ELR (cell line): ENCODE measurements around the gene CXADR.
A peak's percentile ranks its signal among the peaks of the same experiment; 100 is the strongest.

ENCODE experiments used
- DNase-seq: peaks from one replicate; pipeline ENCODE4 v3.0.0-alpha.2; 2015; ENCODE audit warnings: low read depth

CXADR gene

DNA sequence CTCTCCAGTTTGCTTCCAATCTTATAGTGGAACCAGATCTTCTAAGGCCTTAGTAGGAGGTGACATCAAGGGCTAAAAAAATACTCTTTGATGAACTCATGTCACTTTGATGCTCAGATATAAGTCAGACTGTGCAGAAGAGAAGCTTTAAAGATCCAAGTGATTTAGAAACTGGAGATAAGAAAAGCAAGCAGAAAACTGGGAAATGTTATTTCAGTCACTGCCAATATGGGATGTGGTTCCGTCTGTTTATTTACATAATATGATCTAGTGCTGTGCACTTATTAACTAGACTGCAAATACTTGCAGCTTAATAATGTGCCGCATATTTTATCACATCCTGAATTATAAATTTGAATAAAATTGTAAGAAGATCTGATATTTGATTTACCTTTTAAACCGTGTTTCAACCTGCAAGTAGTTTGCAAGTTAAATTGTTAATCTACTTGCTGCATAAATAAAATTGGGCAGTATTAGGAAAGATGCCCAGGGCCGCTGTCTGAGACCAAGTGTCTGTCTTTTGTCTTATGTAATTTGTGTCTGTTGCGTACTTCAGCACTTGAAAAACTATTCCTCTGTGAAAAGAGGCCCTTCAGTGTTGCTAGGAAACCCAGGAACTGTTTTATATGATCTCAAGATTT lies 29.6 kb downstream of the CXADR start:
- DNase-seq, result no peak

DNA sequence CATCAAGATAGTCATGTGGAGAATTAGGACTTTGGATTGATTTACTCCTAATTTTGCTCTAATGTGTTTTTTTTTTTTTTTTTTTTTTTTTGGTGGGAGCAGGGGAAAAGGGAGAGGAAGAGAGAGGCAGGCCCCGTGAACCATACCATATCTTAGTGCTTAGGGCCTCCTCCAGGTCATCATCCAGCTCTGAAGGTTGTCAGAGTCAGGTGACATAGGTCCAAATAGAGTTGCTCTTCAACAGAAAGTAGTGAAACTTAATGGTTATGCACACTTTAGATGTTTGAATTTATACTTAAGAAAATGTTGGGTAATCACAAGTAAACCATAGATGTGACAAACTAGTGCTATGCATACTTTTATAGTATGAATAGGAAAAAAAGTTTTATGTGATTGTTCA lies 32.2 kb downstream of the CXADR start:
- no peak for DNase-seq

DNA sequence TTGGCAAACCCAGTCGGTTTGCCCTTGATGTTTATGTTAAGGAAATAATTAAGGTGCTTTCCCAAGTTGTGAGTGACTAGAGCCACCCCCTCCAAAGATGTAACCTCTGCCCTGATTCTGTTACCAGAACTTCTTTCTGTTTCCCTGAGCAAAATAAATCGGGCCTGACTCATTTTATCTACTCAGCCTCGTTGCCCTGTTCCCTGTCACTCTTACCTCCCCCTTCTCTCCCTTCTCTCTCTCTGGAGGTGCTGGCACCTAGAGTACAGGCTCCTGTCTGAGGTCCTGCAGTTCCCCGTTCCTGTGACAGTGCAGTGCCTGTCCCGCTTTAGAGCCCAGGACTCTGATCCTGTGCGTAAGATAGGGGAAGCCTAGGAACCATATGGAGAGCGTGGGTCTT lies 35.4 kb downstream of the CXADR start:
- DNase-seq, result peak; percentile 40

DNA sequence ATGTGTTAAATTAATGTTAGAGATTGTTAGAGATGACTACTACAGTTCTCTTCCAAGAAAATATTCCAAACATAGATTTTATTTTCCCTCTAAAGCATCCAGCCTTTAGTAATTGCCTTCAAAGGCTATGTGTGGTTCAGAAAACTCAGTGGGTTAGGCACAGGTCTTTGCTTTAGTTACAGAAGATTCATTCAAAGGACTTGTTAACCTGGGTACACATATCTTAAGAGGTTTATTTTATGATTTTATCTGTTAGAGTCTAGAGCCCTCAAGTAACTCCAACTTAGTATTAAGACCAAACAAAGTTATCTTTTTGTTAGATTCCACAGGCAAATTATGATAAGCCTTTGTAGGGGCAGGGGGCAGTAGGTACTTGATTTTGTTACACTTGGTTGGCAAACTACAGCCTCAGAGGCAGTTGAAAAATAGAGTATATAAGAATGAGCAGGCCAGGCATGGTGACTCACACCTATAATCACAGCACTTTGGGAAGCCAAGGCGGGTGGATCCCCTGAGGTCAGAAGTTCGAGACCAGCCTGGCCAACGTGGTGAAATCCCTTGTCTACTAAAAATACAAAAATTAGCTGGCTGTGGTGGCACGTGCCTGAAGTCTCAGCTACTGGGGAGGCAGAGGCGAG lies 37.9 kb downstream of the CXADR start:
- peak; percentile 16 for DNase-seq

DNA sequence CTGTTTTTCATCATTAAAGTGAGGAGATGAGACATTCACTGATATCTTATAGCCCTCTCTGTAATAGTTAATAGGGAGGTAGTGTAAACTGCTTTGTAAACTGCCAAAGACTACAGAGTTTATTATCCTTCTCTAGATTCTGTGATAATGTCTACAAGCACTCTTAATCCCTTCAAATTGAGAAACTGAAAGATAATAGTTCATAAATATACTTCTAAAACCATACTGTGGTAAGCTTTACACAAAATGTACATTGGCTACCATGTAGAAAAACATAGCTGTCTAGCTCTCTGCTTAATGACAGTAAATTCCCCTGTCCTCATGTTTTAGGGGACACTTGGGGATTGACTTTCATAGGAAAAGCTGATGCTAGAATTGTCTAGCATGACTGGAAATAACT lies 39.6 kb downstream of the CXADR start:
- no peak for DNase-seq

DNA sequence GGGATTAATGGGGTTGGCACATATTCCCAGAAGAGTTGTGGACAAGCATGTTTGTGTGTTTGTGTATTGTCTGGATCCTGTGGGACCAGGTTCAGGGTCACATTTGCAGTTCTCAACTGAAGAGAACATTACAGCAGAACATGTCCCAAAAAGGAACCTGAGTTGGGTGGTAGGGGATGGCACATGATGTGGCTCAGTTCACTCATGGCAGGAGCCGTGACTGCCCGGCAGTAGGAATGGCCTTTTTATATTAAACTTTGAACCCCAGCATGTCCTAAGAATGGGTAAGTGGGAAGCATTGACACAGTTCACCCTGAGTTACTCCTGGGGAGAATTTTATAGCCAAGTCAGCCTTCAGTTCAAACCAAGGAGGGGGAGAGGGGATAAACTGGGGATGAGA lies 41.3 kb downstream of the CXADR start:
- no peak for DNase-seq

DNA sequence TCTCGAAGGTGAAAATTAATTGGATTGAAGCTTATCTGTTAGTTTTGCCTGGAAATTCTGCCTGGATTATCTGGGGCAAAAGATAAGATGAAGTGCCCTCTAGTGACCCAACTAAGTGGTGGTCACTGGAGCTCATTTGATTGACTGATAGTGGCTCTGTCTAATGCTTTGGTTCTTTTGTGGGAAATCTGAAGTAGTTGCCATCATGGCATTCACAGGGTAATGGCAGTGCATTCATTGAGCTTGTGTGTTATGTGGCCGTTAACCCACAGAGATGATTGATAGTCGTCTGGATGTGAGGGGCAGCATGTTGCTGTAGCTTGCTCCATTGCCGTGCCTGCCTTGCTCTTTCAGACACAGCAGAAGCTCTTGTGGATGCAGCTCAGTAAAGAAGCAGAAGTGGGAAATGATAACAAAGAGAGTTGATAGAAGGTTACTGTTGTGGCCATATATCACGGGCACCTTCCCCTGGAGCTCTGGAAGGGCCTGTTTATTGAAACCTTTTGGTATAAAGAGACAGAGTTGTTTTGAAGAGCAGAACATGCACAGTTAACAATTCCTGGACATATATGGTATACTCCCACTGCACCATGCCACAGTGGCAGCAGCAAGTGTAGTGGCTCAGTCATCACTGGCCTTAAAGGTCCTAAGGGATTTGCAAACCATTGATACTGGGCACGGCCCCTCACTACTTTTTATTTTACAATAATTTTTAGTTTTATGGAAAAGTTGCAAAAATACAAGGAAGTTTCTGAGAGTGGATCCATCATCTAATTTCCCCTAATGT lies 42.0 kb downstream of the CXADR start:
- peak; percentile 31 for DNase-seq

DNA sequence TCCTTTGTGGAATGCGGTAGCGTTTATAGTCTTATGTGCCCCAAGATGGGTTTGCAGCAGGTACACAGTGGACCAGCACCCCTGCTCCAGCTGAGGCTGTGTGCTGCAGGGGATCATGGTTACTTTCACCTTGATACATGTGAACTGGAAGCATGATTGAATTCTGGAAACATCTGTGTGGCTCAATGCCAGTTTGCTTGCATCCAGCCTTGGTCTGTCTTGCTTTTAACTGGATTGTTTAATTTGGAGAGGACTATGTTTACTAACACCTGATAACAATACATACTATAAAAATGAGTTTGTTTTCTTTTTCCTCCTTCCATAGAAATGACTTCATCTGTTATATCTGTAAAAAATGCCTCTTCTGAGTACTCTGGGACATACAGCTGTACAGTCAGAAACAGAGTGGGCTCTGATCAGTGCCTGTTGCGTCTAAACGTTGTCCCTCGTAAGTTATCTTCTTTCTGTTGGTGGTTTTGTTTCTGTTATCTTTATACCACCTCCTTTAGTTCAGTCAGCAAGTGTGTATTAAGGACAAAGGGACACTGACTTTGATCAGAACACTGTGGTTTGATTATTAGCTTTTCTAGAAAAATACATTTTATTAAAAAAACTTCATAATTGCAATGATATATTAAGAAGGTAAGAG lies 47.7 kb downstream of the CXADR start:
- no peak for DNase-seq

DNA sequence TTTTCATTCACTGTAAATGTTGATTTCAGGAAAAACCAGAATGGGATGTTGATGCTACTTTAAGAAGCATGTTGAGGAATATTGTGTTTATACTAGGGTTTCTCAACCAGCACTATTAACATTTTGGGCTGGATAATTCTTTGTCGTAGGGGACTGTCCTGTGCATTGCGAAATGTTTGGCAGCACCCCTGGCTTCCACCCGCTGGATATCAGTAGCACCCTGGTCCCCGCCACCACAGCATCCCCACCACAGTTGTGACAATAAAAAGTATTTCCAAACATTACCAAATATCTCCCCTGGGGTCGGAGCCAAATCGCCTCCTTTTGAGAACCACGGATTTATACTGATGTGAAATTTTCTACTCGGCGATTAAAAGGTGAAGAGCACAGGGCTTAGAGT lies 57.9 kb downstream of the CXADR start:
- DNase-seq, result no peak

DNA sequence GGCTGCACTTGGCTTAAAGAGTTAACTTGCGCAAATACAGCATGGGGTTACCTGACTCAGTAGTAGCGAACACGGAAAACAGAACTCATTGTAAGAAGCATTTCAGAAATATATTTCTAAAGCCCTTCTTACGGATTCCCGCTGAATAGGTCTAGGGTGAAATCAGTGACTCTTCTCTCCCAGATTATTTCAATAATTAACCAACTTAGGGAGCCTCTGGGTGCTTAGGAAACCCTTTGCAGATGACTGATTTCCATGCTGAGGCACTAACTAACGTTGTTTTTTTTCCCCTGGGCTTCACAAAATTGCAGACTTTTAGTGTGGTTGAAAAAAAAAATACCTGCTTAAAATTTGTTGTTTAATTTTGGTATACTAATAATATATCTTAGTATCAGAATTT lies 59.6 kb downstream of the CXADR start:
- DNase-seq, result no peak

DNA sequence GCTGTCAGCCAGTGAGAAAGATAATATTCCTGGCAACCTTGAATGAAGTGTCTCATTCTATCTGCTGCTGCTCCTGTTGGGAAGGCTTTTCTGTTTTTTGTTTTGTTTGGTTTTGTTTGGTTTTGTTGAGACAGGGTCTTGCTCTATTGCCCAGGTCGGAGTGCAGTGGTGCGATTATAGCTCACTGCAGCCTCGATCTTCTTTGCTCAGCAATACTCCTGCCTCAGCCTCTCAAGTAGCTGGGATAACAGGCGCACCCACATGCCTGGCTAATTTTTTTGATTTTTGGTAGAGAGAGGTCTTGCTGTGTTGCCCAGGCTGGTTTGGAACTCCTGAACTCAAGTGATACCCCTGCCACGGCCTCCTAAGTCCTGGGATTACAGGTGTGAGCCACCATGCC lies 62.2 kb downstream of the CXADR start:
- no peak for DNase-seq

DNA sequence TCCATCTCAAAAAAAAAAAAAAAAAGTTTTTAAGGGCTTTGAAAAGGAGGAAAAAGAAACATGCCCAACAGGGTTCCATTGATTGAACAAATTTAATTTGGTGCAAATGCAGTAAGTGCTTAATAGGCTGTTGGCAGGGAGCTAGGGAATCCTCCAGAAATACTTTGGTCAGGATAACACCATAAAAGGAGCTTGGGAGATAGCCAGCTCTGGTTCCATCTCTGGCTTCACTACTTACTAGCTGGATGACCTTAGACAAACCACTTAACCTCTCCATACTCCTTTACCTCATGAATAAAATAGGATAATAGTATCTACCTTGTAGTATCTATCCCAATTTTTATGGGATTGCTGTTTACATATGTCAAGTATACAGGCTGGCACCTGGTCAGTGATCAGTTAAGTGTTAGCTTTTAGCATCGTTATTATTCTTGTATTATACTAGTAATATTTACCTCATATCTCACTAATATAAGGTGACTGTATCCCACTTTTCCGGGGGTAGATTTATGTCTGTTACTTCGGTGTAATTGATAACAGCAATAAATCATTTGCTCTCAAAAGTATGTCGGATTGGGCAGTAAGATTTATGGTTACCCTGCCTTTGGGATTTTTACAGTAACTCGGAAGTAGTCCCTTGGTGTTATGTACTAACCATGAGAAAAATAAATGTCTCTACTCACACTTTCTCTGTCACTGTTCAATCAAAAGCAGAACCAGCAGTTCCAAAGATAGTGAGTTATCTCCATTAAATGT lies 63.4 kb downstream of the CXADR start:
- no peak for DNase-seq

DNA sequence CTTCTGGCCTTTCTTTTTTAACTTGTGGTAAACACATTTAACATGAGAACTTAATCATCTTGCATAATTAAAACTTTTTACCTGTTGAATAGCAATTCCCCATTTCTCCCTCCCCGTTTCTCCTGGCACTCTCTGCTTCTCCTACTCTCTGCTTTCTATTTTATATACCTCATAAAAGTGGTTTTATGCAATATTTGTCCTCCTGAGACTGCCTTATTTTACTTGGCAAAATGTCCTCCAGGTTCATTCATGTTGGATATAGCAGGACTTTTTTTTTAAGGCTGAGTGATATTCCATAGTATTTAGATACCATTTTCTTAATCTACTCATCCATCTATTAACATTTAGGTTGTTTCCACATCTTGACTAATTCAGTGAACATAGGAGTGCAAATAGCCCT lies 64.9 kb downstream of the CXADR start:
- no peak for DNase-seq

DNA sequence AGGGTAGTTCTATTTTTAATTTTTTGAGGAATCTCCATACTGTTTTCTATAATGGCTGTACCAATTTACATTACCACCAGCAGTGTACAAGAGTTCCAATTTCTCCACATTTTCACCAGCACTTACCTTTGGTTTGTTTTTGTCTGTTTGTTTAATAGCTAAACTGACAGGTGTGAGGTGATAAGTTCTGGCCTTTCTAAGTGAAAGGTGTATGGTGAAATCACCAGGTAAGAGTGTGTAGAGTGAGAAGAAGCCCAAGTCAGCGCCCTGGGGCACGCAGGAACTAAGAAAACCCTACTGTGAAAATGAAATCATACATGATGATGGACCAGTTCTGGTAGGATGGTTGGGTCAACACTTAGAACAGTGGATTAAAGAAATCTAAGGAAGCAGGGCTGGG lies 65.3 kb downstream of the CXADR start:
- DNase-seq, result no peak

DNA sequence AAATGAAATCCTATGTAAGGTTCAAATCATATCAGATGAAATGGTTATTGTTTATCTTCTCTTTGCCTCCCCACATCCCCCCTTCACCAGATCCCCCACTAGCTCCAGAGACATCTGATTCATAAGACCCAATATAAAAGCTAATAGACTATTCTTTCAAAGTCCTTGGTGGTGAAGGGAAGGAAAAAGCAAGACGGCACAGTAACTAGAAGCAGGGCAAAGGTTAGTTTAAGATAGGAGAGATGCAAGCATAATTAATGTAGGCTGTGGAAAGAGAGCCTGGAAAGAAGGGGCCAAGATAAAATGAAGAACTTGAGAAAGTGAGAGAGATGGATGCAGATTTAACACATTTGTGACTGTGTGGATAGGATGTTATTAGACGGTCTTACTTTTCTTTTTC lies 66.0 kb downstream of the CXADR start:
- DNase-seq, result no peak

DNA sequence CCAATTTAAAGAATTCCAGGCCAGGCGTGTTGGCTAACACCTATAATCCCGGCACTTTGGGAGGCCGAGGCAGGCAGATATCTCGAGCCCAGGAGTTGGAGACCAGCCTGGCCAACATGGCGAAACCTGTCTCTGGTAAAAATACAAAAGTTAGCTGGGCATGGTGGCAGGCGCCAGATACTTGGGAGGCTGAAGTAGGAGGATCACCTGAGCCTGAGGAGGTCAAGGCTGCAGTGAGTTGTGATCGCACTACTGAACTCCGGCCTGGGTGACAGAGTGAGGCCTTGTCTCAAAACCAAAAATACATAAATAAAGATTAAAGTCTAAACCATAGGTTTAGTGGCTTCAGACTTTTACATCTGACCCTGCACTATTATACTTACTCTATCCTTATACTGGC lies 67.5 kb downstream of the CXADR start:
- no peak for DNase-seq

DNA sequence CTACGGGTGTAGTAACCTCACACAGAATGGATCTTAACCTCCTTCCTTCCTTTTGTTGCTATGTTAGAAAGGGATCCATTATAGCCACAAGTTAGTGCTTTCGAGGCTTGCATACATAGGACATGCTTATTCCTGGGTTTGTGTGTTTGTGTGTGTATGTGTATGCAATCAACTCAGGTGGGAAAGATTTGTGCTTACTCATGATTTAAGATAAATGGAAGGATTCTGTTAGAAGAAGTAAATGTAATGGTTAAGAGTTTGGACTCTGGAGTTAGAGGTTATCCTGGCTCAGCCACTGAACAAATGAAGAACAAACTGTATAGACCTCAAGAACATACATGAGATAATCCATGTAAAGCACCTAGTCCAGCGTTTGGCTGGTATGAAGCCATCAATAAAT lies 71.1 kb downstream of the CXADR start:
- no peak for DNase-seq

DNA sequence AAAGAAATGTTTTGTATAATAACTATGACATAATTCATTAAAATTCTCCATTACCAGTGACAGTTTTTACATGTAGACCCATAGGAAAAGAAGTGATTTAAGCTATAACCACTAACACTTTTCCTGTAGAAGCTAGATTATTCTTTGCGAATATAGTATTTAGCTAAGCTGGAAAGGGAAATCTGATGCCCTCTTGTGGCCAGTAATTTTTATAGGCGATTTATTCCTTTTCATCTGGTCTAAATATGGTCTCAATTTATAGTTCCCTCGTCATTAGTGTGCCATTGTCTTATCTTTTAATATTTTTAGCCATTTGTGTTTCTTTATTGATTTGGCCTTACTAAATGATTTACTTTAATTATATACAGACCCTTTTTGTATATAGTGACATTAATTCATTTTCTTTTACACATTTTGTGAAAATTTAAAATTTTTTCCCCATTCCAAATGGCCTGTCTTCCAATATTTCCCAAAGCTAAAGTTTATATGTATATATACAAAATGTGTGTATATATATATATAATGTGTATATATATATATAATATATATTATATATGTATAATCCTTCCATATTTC lies 73.1 kb downstream of the CXADR start:
- DNase-seq, result peak; percentile 68

DNA sequence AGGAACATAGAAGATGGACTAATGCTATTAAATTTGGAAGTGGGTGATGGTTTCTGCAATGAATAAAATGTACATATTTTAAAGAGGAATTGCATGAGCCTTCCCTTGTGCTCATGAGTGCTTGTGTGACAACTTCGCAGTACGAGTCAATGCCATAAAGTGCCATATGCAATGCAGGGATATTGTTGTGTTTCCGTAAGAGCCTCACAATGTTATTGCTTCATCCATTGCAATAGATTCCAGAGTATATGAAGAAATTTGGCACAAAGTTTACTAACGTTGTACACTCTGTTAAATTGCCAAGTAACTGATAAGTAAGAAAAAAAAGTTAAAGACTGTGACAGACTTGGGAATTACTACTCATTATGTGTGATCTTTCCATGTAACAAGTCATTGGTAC lies 77.6 kb downstream of the CXADR start:
- no peak for DNase-seq

DNA sequence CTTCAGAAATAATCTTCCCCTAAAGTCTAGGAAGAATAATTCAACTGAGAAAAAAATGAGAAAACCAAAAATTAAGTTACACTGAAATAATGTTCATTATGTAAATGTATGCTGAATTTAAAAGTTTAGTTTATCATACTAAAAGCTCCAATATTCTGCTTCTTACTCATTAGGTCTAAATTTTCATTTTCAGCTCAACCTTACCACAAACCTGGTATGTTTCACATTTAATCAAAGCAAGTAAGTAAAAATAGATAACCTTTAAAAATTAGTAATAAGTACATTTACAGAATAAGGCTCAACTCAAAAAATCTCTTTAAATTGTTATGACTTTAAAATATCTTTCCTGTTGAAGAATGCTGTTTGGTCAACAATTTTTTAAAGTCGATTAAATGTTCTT lies 84.8 kb downstream of the CXADR start:
- no peak for DNase-seq

DNA sequence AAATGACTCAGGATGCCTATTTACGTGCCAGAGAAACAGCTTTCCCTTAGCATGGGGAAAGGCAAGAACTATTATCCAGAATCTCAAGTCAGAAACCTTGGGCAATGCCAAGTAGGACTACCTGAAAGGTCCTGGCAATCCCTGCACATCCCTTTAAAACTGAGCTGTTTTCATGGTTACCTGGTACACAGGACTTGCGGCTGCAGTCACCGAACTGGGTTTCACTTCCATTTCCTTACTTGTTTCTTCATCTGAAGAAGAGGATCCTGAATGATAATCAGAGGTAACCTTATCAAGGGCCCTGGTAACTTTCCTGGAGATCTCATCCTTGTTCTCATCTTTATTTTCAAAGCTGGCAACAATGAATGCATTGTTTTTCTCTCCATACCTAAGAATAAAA lies 85.6 kb downstream of the CXADR start:
- DNase-seq, result no peak

DNA sequence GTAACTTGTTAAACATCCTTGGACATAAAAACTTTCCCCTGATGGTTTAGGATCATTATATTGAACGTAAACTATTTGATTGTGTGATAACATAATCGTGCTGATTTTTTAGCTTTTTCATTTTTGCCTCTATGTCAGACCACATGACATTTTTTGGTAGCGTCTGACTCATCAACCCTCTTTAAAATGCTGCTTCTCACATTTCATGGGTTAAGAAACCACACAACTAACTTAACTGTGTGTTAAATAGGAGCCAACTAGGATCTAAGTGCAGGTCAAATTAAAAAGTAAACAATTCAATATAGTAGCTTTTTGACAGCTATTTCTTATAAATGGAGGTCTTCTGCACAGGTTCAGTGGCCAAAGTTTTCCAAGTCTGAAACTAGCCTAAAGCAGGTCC lies 90.0 kb downstream of the CXADR start:
- peak; percentile 28 for DNase-seq
